ENCODE results near the gene PAX2. TPM values are rescaled to one million over a fixed set of nuclear protein-coding genes. Genes with fewer than 3 reads are reported as not detected.

Gene PAX2
- total and polyA plus RNA-seq, 4 donors = not detected

DNA sequence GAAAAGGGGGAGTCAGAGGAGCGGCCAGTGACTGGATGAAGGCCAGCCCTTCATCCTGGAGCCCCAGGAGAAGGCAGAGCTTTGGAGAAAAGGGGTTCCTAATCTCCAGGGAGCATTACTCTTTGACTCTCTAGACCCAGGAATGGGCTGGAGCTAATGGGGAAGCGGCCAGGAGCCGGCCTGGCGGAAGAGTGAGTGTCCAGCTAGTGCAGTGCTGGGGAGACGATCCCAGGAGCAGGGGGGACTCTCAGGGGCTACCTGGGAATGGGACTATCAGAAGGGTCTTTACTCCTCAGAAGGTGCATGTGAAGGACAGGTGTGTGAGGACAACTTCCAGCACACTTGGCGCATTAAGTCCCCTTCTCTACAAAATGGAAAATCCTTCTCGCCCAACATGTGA lies 2.4 kb upstream of the PAX2 start:
- no peak for ATAC-seq (ENCODE audit: low FRiP score)
- Histone ChIP-seq H3K36me3 (ENCODE audit: control insufficient read depth in 1 of 2, insufficient read depth in 2 of 2, low read length in 1 of 2) (no peaks in the 10 kb centered on the region), H3K9me3 (ENCODE audit: control insufficient read depth, low read length) (no peaks in the 10 kb centered on the region), H3K4me1 (ENCODE audit: control insufficient read depth in 1 of 2, insufficient read depth in 2 of 2, low read length in 2 of 2) (no peaks in the 10 kb centered on the region), H3K4me3 (ENCODE audit: low read length in 2 of 2) (no peak overlapping the region), H3K27me3 (ENCODE audit: control insufficient read depth in 1 of 2, insufficient read depth in 2 of 2, low read length in 1 of 2) (no peaks in the 10 kb centered on the region), H3K27ac (ENCODE audit: low read depth in 1 of 2, low read length in 2 of 2) (no peak overlapping the region)
- WGBS, 2 donors = 38 to 43% methylated on average over 7 of the region's 7 CpGs
- intact Hi-C loops (cut with DNase I) = loop anchor here in 1 of 2 donors (2.0 kb wide), 1 partner anchor 68 kb away; no protein-coding TSS in a partner anchor
- no peak for DNase-seq

DNA sequence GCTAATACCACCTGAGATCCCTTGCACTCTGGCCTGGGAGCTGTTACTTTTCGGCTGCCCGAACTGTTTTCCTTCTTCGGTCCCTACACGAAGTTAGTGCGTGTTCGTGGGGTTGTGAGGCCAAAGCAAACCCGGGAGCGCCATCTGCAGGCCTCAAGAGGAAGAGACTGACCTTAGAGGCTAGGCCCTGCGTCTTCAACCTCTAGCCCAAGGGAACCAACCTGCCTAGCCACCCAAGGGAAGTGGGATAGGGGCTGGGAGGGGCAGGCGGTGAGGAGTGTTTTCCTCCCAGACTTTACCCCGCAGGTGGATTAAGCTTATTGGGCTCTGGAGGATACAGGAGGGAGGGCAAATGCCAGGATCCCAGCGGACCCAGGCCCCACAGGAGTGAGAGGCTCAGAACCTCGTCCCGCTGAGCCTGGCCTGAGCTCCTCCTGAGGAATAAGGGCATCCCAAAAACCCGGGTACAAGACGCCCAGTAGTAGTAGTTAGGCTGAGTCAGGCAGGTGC lies 1.7 kb upstream of the PAX2 start:
- Histone ChIP-seq H3K27ac (ENCODE audit: low read depth in 1 of 2, low read length in 2 of 2) (no peak overlapping the region), H3K9me3 (ENCODE audit: control insufficient read depth, low read length) (no peaks in the 10 kb centered on the region), H3K4me1 (ENCODE audit: control insufficient read depth in 1 of 2, insufficient read depth in 2 of 2, low read length in 2 of 2) (no peaks in the 10 kb centered on the region), H3K27me3 (ENCODE audit: control insufficient read depth in 1 of 2, insufficient read depth in 2 of 2, low read length in 1 of 2) (no peaks in the 10 kb centered on the region), H3K4me3 (ENCODE audit: low read length in 2 of 2) (no peak overlapping the region), H3K36me3 (ENCODE audit: control insufficient read depth in 1 of 2, insufficient read depth in 2 of 2, low read length in 1 of 2) (no peaks in the 10 kb centered on the region)
- WGBS, 2 donors = 4 to 5% methylated on average over 16 of the region's 16 CpGs
- DNase-seq = no peak
- intact Hi-C loops (cut with DNase I) = loop anchor here in 1 of 2 donors (2.0 kb wide), 1 partner anchor 69 kb away; no protein-coding TSS in a partner anchor
- no peak for ATAC-seq (ENCODE audit: low FRiP score)

GRCh38 chr10:100744136-100744986 lies 1.0 kb upstream of the PAX2 start:
- DNase-seq = no peak
- Histone ChIP-seq H3K36me3 (ENCODE audit: control insufficient read depth in 1 of 2, insufficient read depth in 2 of 2, low read length in 1 of 2) (no peaks in the 10 kb centered on the region), H3K4me3 (ENCODE audit: low read length in 2 of 2) (peak overlapping the region in 1 of 2 donors; percentile 1), H3K27ac (ENCODE audit: low read depth in 1 of 2, low read length in 2 of 2) (no peak overlapping the region), H3K27me3 (ENCODE audit: control insufficient read depth in 1 of 2, insufficient read depth in 2 of 2, low read length in 1 of 2) (no peaks in the 10 kb centered on the region), H3K4me1 (ENCODE audit: control insufficient read depth in 1 of 2, insufficient read depth in 2 of 2, low read length in 2 of 2) (no peaks in the 10 kb centered on the region), H3K9me3 (ENCODE audit: control insufficient read depth, low read length) (no peaks in the 10 kb centered on the region)
- WGBS, 2 donors = 1 to 2% methylated on average over 63 to 65 of the region's 65 CpGs
- no peak for ATAC-seq (ENCODE audit: low FRiP score)
- intact Hi-C loops (cut with DNase I) = no loop called here

DNA sequence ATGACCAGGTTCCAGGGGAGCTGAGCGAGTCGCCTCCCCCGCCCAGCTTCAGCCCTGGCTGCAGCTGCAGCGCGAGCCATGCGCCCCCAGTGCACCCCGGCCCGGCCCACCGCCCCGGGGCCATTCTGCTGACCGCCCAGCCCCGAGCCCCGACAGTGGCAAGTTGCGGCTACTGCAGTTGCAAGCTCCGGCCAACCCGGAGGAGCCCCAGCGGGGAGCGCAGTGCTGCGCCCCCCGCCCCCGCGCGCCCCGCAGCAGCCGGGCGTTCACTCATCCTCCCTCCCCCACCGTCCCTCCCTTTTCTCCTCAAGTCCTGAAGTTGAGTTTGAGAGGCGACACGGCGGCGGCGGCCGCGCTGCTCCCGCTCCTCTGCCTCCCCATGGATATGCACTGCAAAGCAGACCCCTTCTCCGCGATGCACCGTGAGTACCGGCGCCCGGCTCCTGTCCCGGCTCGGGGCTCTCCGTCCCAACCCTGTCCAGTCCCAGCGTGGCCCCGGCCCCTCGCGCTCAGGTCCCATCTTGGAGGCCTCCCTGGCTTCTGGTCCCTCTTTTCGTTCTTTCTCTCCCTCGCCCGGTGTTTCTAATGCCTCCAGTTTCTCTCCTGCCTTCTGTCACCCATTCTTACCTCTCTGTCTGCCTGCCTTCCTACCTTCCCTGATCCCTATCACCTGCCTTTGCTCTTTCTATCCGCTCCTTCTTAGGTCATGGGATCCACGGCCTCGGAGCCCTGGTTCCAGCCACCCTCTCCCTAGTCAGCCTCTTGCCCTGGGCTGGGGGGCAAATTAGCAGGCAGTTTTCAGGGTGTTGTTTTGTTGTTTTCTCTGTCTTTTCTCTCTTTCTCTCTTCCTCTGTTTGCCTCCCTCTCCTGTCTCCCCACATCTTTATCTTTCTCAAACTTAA lies 751 bp downstream of the PAX2 start:
- DNase-seq (no peak), ATAC-seq (ENCODE audit: low FRiP score) (no peak)
- WGBS, 2 donors = 5% methylated on average over 39 to 54 of the region's 54 CpGs
- Histone ChIP-seq H3K36me3 (ENCODE audit: control insufficient read depth in 1 of 2, insufficient read depth in 2 of 2, low read length in 1 of 2) (no peaks in the 10 kb centered on the region), H3K4me3 (ENCODE audit: low read length in 2 of 2) (peak overlapping the region in 1 of 2 donors; percentile 41), H3K27me3 (ENCODE audit: control insufficient read depth in 1 of 2, insufficient read depth in 2 of 2, low read length in 1 of 2) (peaks cover 0 to 2% of the 10 kb centered on the region in 2 donors), H3K27ac (ENCODE audit: low read depth in 1 of 2, low read length in 2 of 2) (no peak overlapping the region), H3K9me3 (ENCODE audit: control insufficient read depth, low read length) (no peaks in the 10 kb centered on the region), H3K4me1 (ENCODE audit: control insufficient read depth in 1 of 2, insufficient read depth in 2 of 2, low read length in 2 of 2) (no peaks in the 10 kb centered on the region)
- intact Hi-C loops (cut with DNase I) = no loop called here

- intact Hi-C loops (cut with DNase I) = no loop called here
- Histone ChIP-seq H3K4me3 (ENCODE audit: low read length in 2 of 2) (no peak overlapping the region), H3K36me3 (ENCODE audit: control insufficient read depth in 1 of 2, insufficient read depth in 2 of 2, low read length in 1 of 2) (no peaks in the 10 kb centered on the region), H3K4me1 (ENCODE audit: control insufficient read depth in 1 of 2, insufficient read depth in 2 of 2, low read length in 2 of 2) (no peaks in the 10 kb centered on the region), H3K27me3 (ENCODE audit: control insufficient read depth in 1 of 2, insufficient read depth in 2 of 2, low read length in 1 of 2) (peaks cover 0 to 2% of the 10 kb centered on the region in 2 donors), H3K9me3 (ENCODE audit: control insufficient read depth, low read length) (no peaks in the 10 kb centered on the region), H3K27ac (ENCODE audit: low read depth in 1 of 2, low read length in 2 of 2) (no peak overlapping the region)
- DNase-seq (no peak), ATAC-seq (ENCODE audit: low FRiP score) (no peak)
- 39 to 41% methylated on average over 9 of the region's 9 CpGs for WGBS, 2 donors
These were observed 1.5 kb downstream of the PAX2 start for GRCh38 chr10:100746784-100747455.

DNA sequence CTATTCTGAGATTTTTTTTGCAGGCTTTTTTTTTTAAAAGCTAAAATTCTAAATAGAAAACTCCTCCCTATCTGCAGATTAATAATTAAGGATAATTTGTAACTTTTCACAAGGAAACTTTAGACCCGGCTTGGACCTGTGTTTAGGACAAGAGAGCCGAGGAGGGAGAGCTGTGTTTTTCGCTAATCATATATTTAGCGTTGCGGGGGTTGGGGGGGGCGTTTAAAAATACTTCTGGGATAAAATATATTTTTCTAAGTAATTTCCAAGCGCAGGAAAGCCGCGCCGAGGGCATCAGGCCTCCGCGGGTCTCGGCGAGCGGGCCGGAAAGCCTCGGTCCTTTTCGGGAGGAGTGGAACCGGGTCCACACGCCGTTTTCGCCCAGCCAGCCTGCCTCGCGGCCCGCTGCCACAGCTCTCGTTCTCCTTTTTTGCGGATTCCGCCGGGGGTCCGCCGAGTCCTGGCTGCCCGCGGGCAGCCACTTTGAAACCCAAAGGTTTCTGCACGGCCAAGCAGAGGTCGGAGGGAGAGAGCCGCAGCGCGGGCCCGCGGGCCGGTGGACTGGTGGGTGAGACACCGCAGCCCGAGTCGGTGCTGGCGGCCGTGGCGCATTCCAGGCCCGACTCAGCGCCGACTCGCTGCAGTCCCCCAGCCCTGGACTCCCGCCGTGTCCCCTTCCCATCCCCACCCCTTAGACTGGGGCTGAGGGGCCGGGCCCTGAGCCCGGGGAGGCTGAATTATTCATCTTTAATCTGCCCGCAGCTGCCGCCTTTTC lies 2.3 kb downstream of the PAX2 start:
- DNase-seq = no peak
- no peak overlapping the region for H3K4me3 ChIP-seq (ENCODE audit: low read length in 2 of 2)
- ATAC-seq (ENCODE audit: low FRiP score) = no peak
- H3K4me1 ChIP-seq (ENCODE audit: control insufficient read depth in 1 of 2, insufficient read depth in 2 of 2, low read length in 2 of 2) = no peaks in the 10 kb centered on the region
- WGBS, 2 donors = 6% methylated on average over 57 of the region's 57 CpGs
- H3K27me3 ChIP-seq (ENCODE audit: control insufficient read depth in 1 of 2, insufficient read depth in 2 of 2, low read length in 1 of 2) = peaks cover 0 to 2% of the 10 kb centered on the region in 2 donors
- no peaks in the 10 kb centered on the region for H3K36me3 ChIP-seq (ENCODE audit: control insufficient read depth in 1 of 2, insufficient read depth in 2 of 2, low read length in 1 of 2)
- intact Hi-C loops (cut with DNase I) = no loop called here
- H3K27ac ChIP-seq (ENCODE audit: low read depth in 1 of 2, low read length in 2 of 2) = no peak overlapping the region
- no peaks in the 10 kb centered on the region for H3K9me3 ChIP-seq (ENCODE audit: control insufficient read depth, low read length)

- H3K4me3 ChIP-seq (ENCODE audit: low read length in 2 of 2) = no peak overlapping the region
- intact Hi-C loops (cut with DNase I) = no loop called here
- no peak for DNase-seq
- H3K4me1 ChIP-seq (ENCODE audit: control insufficient read depth in 1 of 2, insufficient read depth in 2 of 2, low read length in 2 of 2) = no peaks in the 10 kb centered on the region
- H3K36me3 ChIP-seq (ENCODE audit: control insufficient read depth in 1 of 2, insufficient read depth in 2 of 2, low read length in 1 of 2) = no peaks in the 10 kb centered on the region
- 2 to 3% methylated on average over 54 to 56 of the region's 56 CpGs for WGBS, 2 donors
- no peaks in the 10 kb centered on the region for H3K9me3 ChIP-seq (ENCODE audit: control insufficient read depth, low read length)
- no peak for ATAC-seq (ENCODE audit: low FRiP score)
- H3K27ac ChIP-seq (ENCODE audit: low read depth in 1 of 2, low read length in 2 of 2) = no peak overlapping the region
- peaks cover 0 to 2% of the 10 kb centered on the region in 2 donors for H3K27me3 ChIP-seq (ENCODE audit: control insufficient read depth in 1 of 2, insufficient read depth in 2 of 2, low read length in 1 of 2)
These were observed 3.1 kb downstream of the PAX2 start for GRCh38 chr10:100748231-100749058.
